ENCODE measurements around the gene SSC4D. TPM values are rescaled to one million over a fixed set of nuclear protein-coding genes. Genes with fewer than 3 reads are reported as not detected.
A peak's percentile ranks its signal among the peaks of the same experiment; 100 is the strongest.

Gene SSC4D
- total RNA-seq, 1 donor from 2014 or later = 0.88 TPM

GRCh38 chr7:76356115-76356514 lies 53.4 kb downstream of the SSC4D start:
- DNase-seq (ENCODE audit: low read depth) = no peak

DNA sequence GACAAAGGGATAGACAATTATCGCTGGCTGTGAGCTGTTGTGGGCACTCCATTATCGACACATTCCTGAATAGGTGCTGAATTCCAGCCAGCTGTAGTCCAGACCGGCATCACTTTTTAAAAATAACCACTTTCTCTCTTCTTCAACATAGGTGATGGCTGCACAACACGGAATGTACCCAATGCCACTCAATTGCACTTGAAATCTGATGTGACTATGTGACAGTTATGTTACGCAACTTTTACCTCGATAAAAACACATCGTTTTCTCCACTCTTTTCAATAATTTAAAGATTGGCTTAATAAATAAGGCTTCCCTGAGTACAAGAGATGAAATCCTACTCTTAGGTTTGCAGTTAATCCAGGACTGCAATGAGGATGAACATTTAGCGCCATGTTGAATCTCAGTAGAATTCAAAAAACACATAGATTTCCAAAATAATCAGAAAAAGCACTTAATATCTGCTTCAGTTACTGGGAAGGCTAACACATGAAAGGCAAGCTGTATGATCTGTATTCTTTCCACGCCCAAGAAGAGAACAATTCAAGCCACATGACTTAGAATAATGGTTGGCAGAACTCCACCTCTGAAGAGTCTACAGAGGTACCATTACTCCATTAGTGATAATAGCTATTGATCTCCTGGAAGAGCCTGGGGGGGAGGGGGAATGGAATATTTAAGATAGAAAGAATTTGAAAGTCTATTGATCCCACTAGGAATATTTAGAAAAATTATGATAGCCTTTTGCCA lies 54.3 kb downstream of the SSC4D start:
- no peak for DNase-seq (ENCODE audit: low read depth)

GRCh38 chr7:76354516-76354915 lies 55.0 kb downstream of the SSC4D start:
- no peak for DNase-seq (ENCODE audit: low read depth)

DNA sequence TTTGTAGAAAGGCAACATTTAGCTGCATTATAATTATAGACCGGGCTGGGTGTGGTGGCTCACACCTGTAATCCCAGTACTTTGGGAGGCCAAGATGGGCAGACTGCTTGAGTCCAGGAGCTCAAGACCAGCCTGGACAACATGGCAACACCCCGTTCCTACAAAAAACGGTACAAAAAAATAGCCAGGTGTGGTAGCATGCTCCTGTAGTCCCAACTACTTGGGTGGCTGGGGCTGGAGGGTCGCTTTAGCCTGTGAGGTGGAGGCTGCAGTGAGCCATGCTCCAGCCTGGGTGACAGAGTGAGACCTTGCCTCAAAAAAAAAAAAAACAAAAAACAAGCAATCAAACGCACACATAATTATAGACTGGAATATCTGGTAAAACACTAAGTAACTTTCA lies 55.8 kb downstream of the SSC4D start:
- DNase-seq (ENCODE audit: low read depth) = no peak

DNA sequence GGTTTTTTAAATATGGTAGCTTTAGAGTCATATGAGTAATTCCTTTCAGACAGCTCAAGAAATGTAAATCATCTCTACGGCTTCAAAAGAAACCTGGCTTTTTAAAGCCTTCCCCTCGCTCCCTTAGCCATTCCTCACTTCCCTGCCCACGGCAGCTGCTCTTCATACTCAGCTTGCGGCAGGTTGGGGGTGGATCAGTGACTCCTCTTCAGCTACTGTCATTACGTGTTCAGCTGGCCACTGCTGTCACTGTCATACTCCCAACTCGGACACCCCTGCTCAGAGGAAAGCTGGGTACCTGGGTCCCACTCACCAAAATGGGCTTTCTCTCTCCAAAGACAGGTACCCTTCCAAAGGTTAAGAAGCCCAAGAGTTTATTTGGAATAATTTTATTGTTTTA lies 57.3 kb downstream of the SSC4D start:
- DNase-seq (ENCODE audit: low read depth) = peak; percentile 97

GRCh38 chr7:76351372-76351771 lies 58.1 kb downstream of the SSC4D start:
- no peak for DNase-seq (ENCODE audit: low read depth)

DNA sequence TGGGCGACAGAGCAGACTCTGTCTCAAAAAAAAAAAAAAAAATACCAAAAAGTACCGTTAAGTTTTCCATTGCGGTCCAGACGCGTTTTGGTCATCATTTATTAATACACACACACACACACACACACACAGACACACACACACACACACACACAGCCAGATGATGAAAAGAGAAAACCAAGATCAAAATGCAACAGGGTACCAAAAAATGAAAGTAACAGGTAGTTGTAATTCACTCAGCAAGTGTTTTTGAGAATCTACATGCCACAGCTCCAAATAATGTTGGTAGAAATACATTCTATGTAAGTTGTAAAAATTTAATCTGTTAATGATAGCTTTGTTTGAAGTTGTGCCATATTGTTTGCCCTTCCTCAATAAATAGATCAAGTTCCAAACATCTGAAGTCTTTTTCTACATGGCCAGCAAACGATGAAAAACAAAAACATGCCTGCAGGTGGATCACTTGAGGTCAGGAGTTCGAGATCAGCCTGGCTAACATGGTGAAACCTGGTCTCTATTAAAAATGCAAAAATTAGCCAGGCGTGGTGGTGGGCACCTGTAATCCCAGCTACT lies 60.1 kb downstream of the SSC4D start:
- DNase-seq (ENCODE audit: low read depth) = no peak

DNA sequence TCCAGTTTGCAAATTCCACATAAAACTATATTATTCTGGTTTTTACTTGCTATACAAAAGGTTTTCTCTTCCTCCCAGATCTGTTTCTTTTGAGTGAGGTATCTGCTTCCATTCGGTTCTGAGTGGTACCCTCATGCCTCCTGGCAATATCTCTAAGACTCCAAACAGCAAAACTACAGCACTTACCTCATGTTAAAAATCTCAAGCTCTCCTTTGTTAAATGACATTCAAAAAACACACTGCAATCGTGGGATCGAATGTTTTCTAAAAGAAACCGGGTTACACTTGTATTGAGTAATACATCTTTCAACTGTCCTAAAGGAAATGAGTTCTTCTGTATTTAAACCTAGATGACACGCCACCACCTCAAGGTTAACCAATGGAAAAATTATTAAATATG lies 61.8 kb downstream of the SSC4D start:
- no peak for DNase-seq (ENCODE audit: low read depth)

GRCh38 chr7:76346778-76347177 lies 62.7 kb downstream of the SSC4D start:
- DNase-seq (ENCODE audit: low read depth) = no peak

GRCh38 chr7:76346097-76346496 lies 63.4 kb downstream of the SSC4D start:
- DNase-seq (ENCODE audit: low read depth) = peak; percentile 60

- DNase-seq (ENCODE audit: low read depth) = no peak
These were observed 65.6 kb downstream of the SSC4D start for GRCh38 chr7:76343931-76344321.

DNA sequence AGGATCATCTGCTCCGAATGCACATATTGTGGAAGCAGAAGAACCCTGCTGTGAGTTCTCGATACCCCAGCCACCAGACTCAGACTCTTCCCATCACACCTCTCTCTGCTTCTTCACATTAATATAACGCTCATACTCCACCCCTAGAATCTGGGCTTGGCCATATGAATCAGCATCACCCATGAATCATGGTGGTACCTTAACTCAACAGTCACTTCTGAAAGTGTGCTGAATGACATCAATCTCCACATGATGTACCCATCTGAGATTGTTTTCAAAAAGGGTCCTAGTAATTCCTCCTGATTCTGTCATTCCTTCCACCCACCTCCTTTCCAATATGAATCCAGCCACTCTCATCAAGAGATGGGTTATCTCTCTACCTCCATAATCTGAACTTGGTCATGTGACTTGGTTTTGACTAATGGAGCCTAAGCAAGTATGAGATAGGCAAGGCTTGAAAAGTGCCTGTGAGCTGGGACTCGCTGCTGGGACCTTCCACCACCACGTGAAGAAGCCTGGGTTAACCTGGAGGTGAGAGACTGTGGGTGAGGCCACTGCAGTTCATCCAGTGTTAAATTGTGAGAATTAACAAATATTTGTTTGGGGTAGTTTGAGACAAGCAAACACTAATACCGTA lies 66.1 kb downstream of the SSC4D start:
- no peak for DNase-seq (ENCODE audit: low read depth)

DNA sequence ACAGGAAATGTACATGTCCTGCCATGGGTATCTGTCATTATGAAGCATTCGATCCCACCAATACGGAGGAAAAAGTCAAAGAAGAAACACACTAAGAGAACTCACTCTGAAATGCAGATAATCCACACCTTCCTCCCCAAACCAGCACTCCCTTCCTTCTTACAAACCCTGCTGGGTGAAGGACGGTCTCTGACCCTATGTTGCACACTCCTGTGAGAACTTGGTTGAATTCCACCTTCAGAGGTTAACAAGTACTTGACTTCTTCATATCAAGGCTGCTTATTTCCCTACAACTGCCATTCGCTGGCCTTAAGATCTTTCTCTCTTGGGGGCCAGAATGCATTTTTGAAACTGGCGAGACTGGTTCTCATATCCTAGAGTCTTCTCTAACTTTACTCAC lies 67.3 kb downstream of the SSC4D start:
- DNase-seq (ENCODE audit: low read depth) = no peak

GRCh38 chr7:76340617-76341131 lies 68.8 kb downstream of the SSC4D start:
- DNase-seq (ENCODE audit: low read depth) = peak; percentile 67

Other genes starting within 250 kb of the SSC4D start
- gene SRRM3, start 207.8 kb downstream of the SSC4D start, total RNA-seq = 2.8 TPM in 2 replicates
- 702 and 809 TPM in 2 replicates for gene HSPB1, start 107.0 kb downstream of the SSC4D start, total RNA-seq
- 258 and 294 TPM in 2 replicates for gene YWHAG, start 50.7 kb downstream of the SSC4D start, total RNA-seq
- 1.6 TPM in 1 of 2 replicates, not detected in the other for gene ZP3, start 15.3 kb upstream of the SSC4D start, total RNA-seq
- 14.4 and 21.7 TPM in 2 replicates for gene DTX2, start 52.0 kb upstream of the SSC4D start, total RNA-seq
- 0.24 and 0.68 TPM in 2 replicates for gene UPK3B, start 100.9 kb upstream of the SSC4D start, total RNA-seq
- 0.11 and 1.8 TPM in 2 replicates for gene SPDYE16, start 133.6 kb upstream of the SSC4D start, total RNA-seq
- gene POMZP3, start 217.6 kb upstream of the SSC4D start, total RNA-seq = 13.9 and 14.6 TPM in 2 replicates